IgD-negative memory B cell (primary cell): ENCODE measurements around the gene RUSC2. TPM values are rescaled to one million over a fixed set of nuclear protein-coding genes. Genes with fewer than 3 reads are reported as not detected.
A peak's percentile ranks its signal among the peaks of the same experiment; 100 is the strongest.
"Not testable (repeated sequence)": the region's sequence is repeated elsewhere in the genome, so short reads cannot be mapped to it uniquely, and the experiment has no call there.

Source experiments
- H3K27ac Mint-ChIP-seq, 3 donors: one replicate each; pipeline ENCODE4 v1.8.0; 2020 to 2022; ENCODE audit warnings: mild to moderate bottlenecking in 3 of 3, mixed read lengths in 3 of 3, moderate library complexity in 1 of 3
- H3K27me3 Mint-ChIP-seq: one replicate; pipeline ENCODE4 v1.8.0; 2021; ENCODE audit warnings: mixed read lengths
- H3K36me3 Mint-ChIP-seq: one replicate; pipeline ENCODE4 v1.8.0; 2020; ENCODE audit warnings: mild to moderate bottlenecking, mixed read lengths
- H3K4me1 Mint-ChIP-seq, 3 donors: one replicate each; pipeline ENCODE4 v1.8.0; 2020 to 2022; ENCODE audit warnings: mixed read lengths in 3 of 3, mild to moderate bottlenecking in 1 of 3
- H3K4me3 Mint-ChIP-seq, 4 donors: one replicate each; pipeline ENCODE4 v1.8.0; 2020 to 2022; ENCODE audit warnings: mild to moderate bottlenecking in 4 of 4, mixed read lengths in 4 of 4, moderate library complexity in 3 of 4
- H3K9me3 Mint-ChIP-seq, 3 donors: one replicate each; pipeline ENCODE4 v1.8.0; 2020 to 2021; ENCODE audit warnings: mixed read lengths in 3 of 3, mild to moderate bottlenecking in 1 of 3
- polyA plus RNA-seq: library from polyadenylated mRNA; unstranded; fragments of 300-500 nt; fragmentation: Illumina TruSeq; gene quantifications from one replicate; pipeline ENCODE4 v1.2.3, GENCODE V29; 2021

Gene RUSC2, protein sequence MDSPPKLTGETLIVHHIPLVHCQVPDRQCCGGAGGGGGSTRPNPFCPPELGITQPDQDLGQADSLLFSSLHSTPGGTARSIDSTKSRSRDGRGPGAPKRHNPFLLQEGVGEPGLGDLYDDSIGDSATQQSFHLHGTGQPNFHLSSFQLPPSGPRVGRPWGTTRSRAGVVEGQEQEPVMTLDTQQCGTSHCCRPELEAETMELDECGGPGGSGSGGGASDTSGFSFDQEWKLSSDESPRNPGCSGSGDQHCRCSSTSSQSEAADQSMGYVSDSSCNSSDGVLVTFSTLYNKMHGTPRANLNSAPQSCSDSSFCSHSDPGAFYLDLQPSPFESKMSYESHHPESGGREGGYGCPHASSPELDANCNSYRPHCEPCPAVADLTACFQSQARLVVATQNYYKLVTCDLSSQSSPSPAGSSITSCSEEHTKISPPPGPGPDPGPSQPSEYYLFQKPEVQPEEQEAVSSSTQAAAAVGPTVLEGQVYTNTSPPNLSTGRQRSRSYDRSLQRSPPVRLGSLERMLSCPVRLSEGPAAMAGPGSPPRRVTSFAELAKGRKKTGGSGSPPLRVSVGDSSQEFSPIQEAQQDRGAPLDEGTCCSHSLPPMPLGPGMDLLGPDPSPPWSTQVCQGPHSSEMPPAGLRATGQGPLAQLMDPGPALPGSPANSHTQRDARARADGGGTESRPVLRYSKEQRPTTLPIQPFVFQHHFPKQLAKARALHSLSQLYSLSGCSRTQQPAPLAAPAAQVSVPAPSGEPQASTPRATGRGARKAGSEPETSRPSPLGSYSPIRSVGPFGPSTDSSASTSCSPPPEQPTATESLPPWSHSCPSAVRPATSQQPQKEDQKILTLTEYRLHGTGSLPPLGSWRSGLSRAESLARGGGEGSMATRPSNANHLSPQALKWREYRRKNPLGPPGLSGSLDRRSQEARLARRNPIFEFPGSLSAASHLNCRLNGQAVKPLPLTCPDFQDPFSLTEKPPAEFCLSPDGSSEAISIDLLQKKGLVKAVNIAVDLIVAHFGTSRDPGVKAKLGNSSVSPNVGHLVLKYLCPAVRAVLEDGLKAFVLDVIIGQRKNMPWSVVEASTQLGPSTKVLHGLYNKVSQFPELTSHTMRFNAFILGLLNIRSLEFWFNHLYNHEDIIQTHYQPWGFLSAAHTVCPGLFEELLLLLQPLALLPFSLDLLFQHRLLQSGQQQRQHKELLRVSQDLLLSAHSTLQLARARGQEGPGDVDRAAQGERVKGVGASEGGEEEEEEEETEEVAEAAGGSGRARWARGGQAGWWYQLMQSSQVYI (N-terminal part only)
- not detected for polyA plus RNA-seq

- Mint-ChIP-seq H3K4me3 (peak within 1 kb of the TSS; percentile 57 to 91 (median 78)), H3K4me1 (peaks cover 0 to 8% (median 8%) of the 10 kb centered on the region in 3 donors), H3K9me3 (peaks cover 0 to 3% (median 0%) of the 10 kb centered on the region in 3 donors), H3K36me3 (no peaks in the 10 kb centered on the region), H3K27ac (peak within 1 kb of the TSS in 1 of 3 donors; percentile 68), H3K27me3 (peaks cover 35% of the 10 kb centered on the region)
These were observed at the start of gene RUSC2 for GRCh38 chr9:35489313-35490154. RUSC2 (plus strand) TSS chr9:35490111; CDS start chr9:35546522, 56,411 bp downstream.

DNA sequence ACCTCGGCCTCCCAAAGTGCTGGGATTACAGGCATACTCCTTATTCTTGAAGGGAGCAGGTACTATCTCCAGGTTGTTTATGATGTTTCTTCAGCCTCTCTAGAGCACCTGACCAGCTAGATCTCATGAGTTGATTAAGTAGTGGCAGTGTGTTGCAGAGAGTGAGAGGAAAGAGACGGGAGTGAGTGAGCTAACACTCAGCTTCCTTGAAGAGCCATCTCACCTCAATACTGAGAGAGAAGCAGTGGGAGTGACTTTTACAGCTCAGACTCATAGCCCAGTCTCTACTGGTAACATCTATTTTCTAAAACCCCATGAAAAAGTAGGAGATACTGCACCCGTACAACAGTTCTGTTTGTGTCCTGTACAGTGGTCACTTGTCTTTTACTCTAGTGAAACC is 43.9 kb upstream of the RUSC2 start:
- H3K36me3 Mint-ChIP-seq = no peaks in the 10 kb centered on the region
- no peaks in the 10 kb centered on the region for H3K4me1 Mint-ChIP-seq
- no peaks in the 10 kb centered on the region for H3K9me3 Mint-ChIP-seq
- no peak overlapping the region for H3K27ac Mint-ChIP-seq
- no peak overlapping the region for H3K4me3 Mint-ChIP-seq
- peaks cover 6% of the 10 kb centered on the region for H3K27me3 Mint-ChIP-seq

DNA sequence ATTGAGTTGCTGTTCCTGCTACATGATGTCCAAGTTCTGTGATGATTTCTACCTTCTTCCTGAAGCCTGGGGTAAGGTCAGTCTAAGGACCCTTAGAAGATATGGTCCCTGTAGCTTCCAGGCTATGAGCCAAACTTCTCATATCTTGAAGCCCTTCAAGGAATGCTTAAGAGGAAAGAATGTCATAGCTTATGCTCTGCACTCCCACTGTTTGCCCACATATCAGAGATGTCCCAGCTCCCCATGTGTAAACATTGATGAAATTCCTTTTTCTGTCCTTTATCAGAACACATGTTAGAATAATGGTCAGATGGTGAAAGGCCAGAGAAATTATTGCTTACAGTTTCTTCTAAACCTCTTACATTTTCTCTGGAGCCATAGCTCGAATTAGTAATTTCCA is 41.4 kb upstream of the RUSC2 start:
- no peak overlapping the region for H3K27ac Mint-ChIP-seq
- peaks cover 3% of the 10 kb centered on the region for H3K36me3 Mint-ChIP-seq
- peaks cover 16% of the 10 kb centered on the region for H3K27me3 Mint-ChIP-seq
- H3K9me3 Mint-ChIP-seq = peaks cover 2 to 5% (median 3%) of the 10 kb centered on the region in 3 donors
- H3K4me3 Mint-ChIP-seq = no peak overlapping the region
- no peaks in the 10 kb centered on the region for H3K4me1 Mint-ChIP-seq

GRCh38 chr9:35452481-35452880 is 37.4 kb upstream of the RUSC2 start:
- no peaks in the 10 kb centered on the region for H3K4me1 Mint-ChIP-seq
- H3K9me3 Mint-ChIP-seq = peaks cover 5 to 11% (median 6%) of the 10 kb centered on the region in 3 donors
- peaks cover 20% of the 10 kb centered on the region for H3K27me3 Mint-ChIP-seq
- H3K4me3 Mint-ChIP-seq = no peak overlapping the region
- H3K27ac Mint-ChIP-seq = no peak overlapping the region
- H3K36me3 Mint-ChIP-seq = peaks cover 5% of the 10 kb centered on the region

DNA sequence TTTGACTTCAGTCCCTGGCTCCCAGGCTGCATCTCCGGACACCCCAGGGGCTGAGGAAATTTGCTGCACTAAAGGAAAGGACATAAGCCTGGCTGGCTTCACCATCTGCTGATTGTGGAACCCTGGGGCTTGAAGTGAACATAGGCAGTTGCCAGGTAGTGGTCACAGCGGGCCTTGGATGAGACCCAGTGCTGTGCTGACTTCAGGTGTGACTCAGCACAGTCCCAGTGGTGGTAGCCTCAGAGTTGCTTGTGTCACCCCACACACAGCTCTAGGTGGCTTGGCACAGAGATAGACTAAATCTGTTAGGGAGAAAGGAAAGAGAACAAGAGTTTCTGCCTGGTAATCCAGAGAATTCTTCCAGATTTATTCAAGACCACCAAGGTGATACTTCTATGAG is 36.1 kb upstream of the RUSC2 start:
- peaks cover 5 to 11% (median 6%) of the 10 kb centered on the region in 3 donors for H3K9me3 Mint-ChIP-seq
- H3K27me3 Mint-ChIP-seq = peaks cover 20% of the 10 kb centered on the region
- H3K4me1 Mint-ChIP-seq = no peaks in the 10 kb centered on the region

GRCh38 chr9:35464141-35465025 is 25.5 kb upstream of the RUSC2 start:
- Mint-ChIP-seq H3K27me3 (peaks cover 21% of the 10 kb centered on the region), H3K4me1 (peaks cover 0 to 3% (median 0%) of the 10 kb centered on the region in 3 donors), H3K4me3 (no peak overlapping the region), H3K9me3 (peaks cover 9 to 10% (median 9%) of the 10 kb centered on the region in 3 donors), H3K36me3 (peaks cover 4% of the 10 kb centered on the region), H3K27ac (no peak overlapping the region)

More for the DNA sequence above, 36.1 kb upstream of the RUSC2 start:
- no peak overlapping the region for H3K27ac Mint-ChIP-seq
- H3K36me3 Mint-ChIP-seq = peaks cover 5% of the 10 kb centered on the region
- H3K4me3 Mint-ChIP-seq = no peak overlapping the region

DNA sequence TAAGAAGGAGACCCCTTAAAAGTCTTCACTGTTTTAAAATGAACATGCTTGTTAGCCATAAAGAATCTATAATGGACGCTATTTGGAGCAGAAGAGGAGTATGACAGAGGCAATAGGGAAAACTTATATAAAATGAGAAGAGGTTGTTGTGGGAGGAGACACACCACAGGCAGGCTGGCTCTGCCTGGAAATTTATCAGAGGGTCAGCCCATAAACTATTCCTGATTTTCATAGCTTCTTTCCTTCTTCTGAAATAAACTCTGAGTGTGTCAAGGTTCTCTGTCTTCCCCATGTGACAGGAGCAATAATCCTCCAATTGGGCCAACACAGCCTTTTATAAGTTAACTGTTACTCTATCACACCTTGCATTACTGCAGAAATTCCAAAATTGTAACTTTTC is 19.6 kb upstream of the RUSC2 start:
- H3K4me1 Mint-ChIP-seq = no peaks in the 10 kb centered on the region
- no peaks in the 10 kb centered on the region for H3K9me3 Mint-ChIP-seq
- peaks cover 14% of the 10 kb centered on the region for H3K27me3 Mint-ChIP-seq
- H3K27ac Mint-ChIP-seq = no peak overlapping the region
- peaks cover 1% of the 10 kb centered on the region for H3K36me3 Mint-ChIP-seq
- no peak overlapping the region for H3K4me3 Mint-ChIP-seq

GRCh38 chr9:35470894-35471293 is 19.0 kb upstream of the RUSC2 start:
- H3K36me3 Mint-ChIP-seq = peaks cover 1% of the 10 kb centered on the region
- no peaks in the 10 kb centered on the region for H3K9me3 Mint-ChIP-seq
- no peak overlapping the region for H3K27ac Mint-ChIP-seq
- no peak overlapping the region for H3K4me3 Mint-ChIP-seq
- H3K4me1 Mint-ChIP-seq = no peaks in the 10 kb centered on the region
- H3K27me3 Mint-ChIP-seq = peaks cover 14% of the 10 kb centered on the region

GRCh38 chr9:35476596-35476995 is 13.3 kb upstream of the RUSC2 start:
- Mint-ChIP-seq H3K27me3 (peaks cover 13% of the 10 kb centered on the region), H3K4me3 (no peak overlapping the region), H3K4me1 (no peaks in the 10 kb centered on the region), H3K36me3 (no peaks in the 10 kb centered on the region), H3K27ac (no peak overlapping the region), H3K9me3 (no peaks in the 10 kb centered on the region)

- not testable (repeated sequence) for H3K27ac Mint-ChIP-seq, H3K4me1 Mint-ChIP-seq, H3K36me3 Mint-ChIP-seq, H3K9me3 Mint-ChIP-seq, H3K4me3 Mint-ChIP-seq
- peaks cover 11% of the 10 kb centered on the region for H3K27me3 Mint-ChIP-seq
These were observed 12.6 kb upstream of the RUSC2 start for GRCh38 chr9:35477211-35477855.

DNA sequence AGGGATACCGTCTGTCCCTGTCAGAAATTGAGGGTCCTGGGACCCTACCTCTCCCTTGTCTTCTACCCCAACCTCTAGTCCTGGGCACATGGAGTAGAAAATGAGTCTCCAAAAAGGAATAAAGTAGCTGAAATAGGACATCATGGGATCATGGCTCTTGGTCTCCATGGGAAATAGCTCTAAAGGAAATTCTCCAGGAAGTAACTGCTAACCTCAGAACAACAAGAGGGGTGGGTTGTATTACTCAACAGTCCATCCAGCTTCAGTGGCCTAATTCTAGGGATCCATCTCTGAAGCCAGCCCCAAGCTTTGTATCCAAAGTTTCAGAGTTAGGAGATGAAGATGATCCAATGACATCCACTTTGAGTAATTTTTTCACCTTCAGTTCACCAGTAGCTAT is 11.0 kb upstream of the RUSC2 start:
- Mint-ChIP-seq H3K27me3 (peaks cover 7% of the 10 kb centered on the region), H3K9me3 (no peaks in the 10 kb centered on the region), H3K4me1 (no peaks in the 10 kb centered on the region), H3K36me3 (no peaks in the 10 kb centered on the region), H3K27ac (no peak overlapping the region), H3K4me3 (no peak overlapping the region)

GRCh38 chr9:35481347-35481975 is 8.4 kb upstream of the RUSC2 start:
- Mint-ChIP-seq H3K4me3 (no peak overlapping the region), H3K27me3 (peaks cover 2% of the 10 kb centered on the region), H3K36me3 (no peaks in the 10 kb centered on the region), H3K9me3 (no peaks in the 10 kb centered on the region), H3K27ac (no peak overlapping the region), H3K4me1 (no peaks in the 10 kb centered on the region)
